Measurements from ENCODE around the gene KCNIP1. TPM values are rescaled to one million over a fixed set of nuclear protein-coding genes. Genes with fewer than 3 reads are reported as not detected.

KCNIP1 gene
- total RNA-seq, 4 donors from 2014 or later: 0.34 TPM; not detected in 3

GRCh38 chr5:170642066-170642735 is 138.4 kb downstream of the KCNIP1 start:
- peak in 1 of 2 donors; percentile 66 for DNase-seq (ENCODE audit: low spot score in 2 of 2)
- Histone ChIP-seq H3K36me3 (no peaks in the 10 kb centered on the region), H3K27me3 (peaks cover 13% of the 10 kb centered on the region), H3K4me1 (no peaks in the 10 kb centered on the region), H3K27ac (no peak overlapping the region), H3K4me3 (no peak overlapping the region), H3K9me3 (no peaks in the 10 kb centered on the region)
- 89% methylated on average over 15 of the region's 18 CpGs for WGBS
- TF ChIP-seq CTCF (IDR thresholded peaks at IDR 0.05): no peak
- no peak for TF ChIP-seq EP300 (IDR thresholded peaks at IDR 0.05)
- no peak for TF ChIP-seq POLR2AphosphoS5 (IDR thresholded peaks at IDR 0.05)
- no peak for TF ChIP-seq POLR2A (IDR thresholded peaks at IDR 0.05)

GRCh38 chr5:170642776-170643436 is 139.1 kb downstream of the KCNIP1 start:
- H3K36me3 ChIP-seq: no peaks in the 10 kb centered on the region
- H3K27me3 ChIP-seq: peaks cover 13% of the 10 kb centered on the region
- TF ChIP-seq EP300 (IDR thresholded peaks at IDR 0.05) (no peak), POLR2AphosphoS5 (IDR thresholded peaks at IDR 0.05) (no peak), CTCF (IDR thresholded peaks at IDR 0.05) (no peak), POLR2A (IDR thresholded peaks at IDR 0.05) (no peak)
- H3K9me3 ChIP-seq: no peaks in the 10 kb centered on the region
- H3K4me3 ChIP-seq: no peak overlapping the region
- 37% methylated on average over 3 of the region's 3 CpGs for WGBS
- no peaks in the 10 kb centered on the region for H3K4me1 ChIP-seq
- H3K27ac ChIP-seq: no peak overlapping the region
- DNase-seq (ENCODE audit: low spot score in 2 of 2): peak in 1 of 2 donors; percentile 26

GRCh38 chr5:170643591-170643990 is 139.8 kb downstream of the KCNIP1 start:
- peak in 1 of 2 donors; percentile 40 for DNase-seq (ENCODE audit: low spot score in 2 of 2)
- no peak overlapping the region for H3K4me3 ChIP-seq

GRCh38 chr5:170644501-170644900 is 140.7 kb downstream of the KCNIP1 start:
- no peak overlapping the region for H3K27ac ChIP-seq
- no peak overlapping the region for H3K4me3 ChIP-seq
- H3K27me3 ChIP-seq: peaks cover 13% of the 10 kb centered on the region
- no peaks in the 10 kb centered on the region for H3K36me3 ChIP-seq
- DNase-seq (ENCODE audit: low spot score in 2 of 2): peak in 1 of 2 donors; percentile 28
- H3K4me1 ChIP-seq: no peaks in the 10 kb centered on the region
- H3K9me3 ChIP-seq: no peaks in the 10 kb centered on the region
- TF ChIP-seq POLR2A (IDR thresholded peaks at IDR 0.05) (no peak), POLR2AphosphoS5 (IDR thresholded peaks at IDR 0.05) (no peak), EP300 (IDR thresholded peaks at IDR 0.05) (no peak), CTCF (IDR thresholded peaks at IDR 0.05) (no peak)

More at GRCh38 chr5:170643591-170643990, 139.8 kb downstream of the KCNIP1 start:
- Histone ChIP-seq H3K36me3 (no peaks in the 10 kb centered on the region), H3K27me3 (peaks cover 13% of the 10 kb centered on the region), H3K9me3 (no peaks in the 10 kb centered on the region), H3K4me1 (no peaks in the 10 kb centered on the region), H3K27ac (no peak overlapping the region)
- TF ChIP-seq POLR2AphosphoS5 (IDR thresholded peaks at IDR 0.05) (no peak), POLR2A (IDR thresholded peaks at IDR 0.05) (no peak), CTCF (IDR thresholded peaks at IDR 0.05) (no peak), EP300 (IDR thresholded peaks at IDR 0.05) (no peak)
- WGBS: 82% methylated on average over 5 of the region's 6 CpGs

GRCh38 chr5:170648541-170648940 is 144.7 kb downstream of the KCNIP1 start:
- no peak overlapping the region for H3K27ac ChIP-seq
- TF ChIP-seq CTCF (IDR thresholded peaks at IDR 0.05): no peak
- no peak for TF ChIP-seq EP300 (IDR thresholded peaks at IDR 0.05)
- no peak for TF ChIP-seq POLR2A (IDR thresholded peaks at IDR 0.05)
- no peak for TF ChIP-seq POLR2AphosphoS5 (IDR thresholded peaks at IDR 0.05)
- no peaks in the 10 kb centered on the region for H3K4me1 ChIP-seq
- 89% methylated on average over 2 of the region's 2 CpGs for WGBS
- H3K36me3 ChIP-seq: no peaks in the 10 kb centered on the region
- no peak for DNase-seq (ENCODE audit: low spot score in 2 of 2)
- no peaks in the 10 kb centered on the region for H3K9me3 ChIP-seq
- peaks cover 3% of the 10 kb centered on the region for H3K27me3 ChIP-seq
- H3K4me3 ChIP-seq: no peak overlapping the region
